ENCODE results near the gene R3HDM2. TPM values are rescaled to one million over a fixed set of nuclear protein-coding genes. Genes with fewer than 3 reads are reported as not detected.

R3HDM2 gene
- polyA plus RNA-seq, 1 experiment, result 20.0 TPM

DNA sequence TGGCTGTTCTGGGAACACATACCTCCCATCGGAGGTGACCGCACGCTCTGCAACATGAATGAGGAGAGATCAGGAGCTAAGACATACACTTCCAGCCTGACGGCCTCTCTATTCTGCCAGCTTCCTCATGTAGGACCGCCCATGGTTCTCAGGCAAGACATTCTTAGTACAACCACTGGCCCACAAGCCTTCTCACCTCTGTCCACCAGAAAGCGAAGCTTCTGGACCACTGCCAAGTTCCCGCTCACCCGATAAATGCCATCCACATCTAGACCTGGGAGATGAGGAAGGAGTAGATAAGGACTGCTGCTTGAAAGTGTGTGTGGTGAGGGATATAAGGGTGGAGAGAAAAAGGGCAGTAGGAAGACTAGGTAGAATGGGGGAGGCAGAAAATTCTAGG is 43.6 kb upstream of the R3HDM2 start:
- no peak overlapping the region for H3K4me3 ChIP-seq (ENCODE audit: low read depth, low read length)
- H3K27ac ChIP-seq (ENCODE audit: low read depth, low read length), result no peak overlapping the region
- ChIA-PET POLR2A (no interaction called here), CTCF (interaction anchor here (1.9 to 2.7 kb wide), 2 partner anchors 11 to 15 kb away, joined by 9 to 14 read pairs; partner anchors contain the start of gene GLI1)
- H3K9me3 ChIP-seq (ENCODE audit: control insufficient read depth, insufficient read depth, low read length), result no peaks in the 10 kb centered on the region; the same call in 1 of the 2 replicates
- H3K27me3 ChIP-seq (ENCODE audit: control insufficient read depth, insufficient read depth, low read length), result peaks cover 42% of the 10 kb centered on the region
- TF ChIP-seq, protein P1, sequence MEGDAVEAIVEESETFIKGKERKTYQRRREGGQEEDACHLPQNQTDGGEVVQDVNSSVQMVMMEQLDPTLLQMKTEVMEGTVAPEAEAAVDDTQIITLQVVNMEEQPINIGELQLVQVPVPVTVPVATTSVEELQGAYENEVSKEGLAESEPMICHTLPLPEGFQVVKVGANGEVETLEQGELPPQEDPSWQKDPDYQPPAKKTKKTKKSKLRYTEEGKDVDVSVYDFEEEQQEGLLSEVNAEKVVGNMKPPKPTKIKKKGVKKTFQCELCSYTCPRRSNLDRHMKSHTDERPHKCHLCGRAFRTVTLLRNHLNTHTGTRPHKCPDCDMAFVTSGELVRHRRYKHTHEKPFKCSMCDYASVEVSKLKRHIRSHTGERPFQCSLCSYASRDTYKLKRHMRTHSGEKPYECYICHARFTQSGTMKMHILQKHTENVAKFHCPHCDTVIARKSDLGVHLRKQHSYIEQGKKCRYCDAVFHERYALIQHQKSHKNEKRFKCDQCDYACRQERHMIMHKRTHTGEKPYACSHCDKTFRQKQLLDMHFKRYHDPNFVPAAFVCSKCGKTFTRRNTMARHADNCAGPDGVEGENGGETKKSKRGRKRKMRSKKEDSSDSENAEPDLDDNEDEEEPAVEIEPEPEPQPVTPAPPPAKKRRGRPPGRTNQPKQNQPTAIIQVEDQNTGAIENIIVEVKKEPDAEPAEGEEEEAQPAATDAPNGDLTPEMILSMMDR (IDR thresholded peaks at IDR 0.05; ENCODE audit: low read depth, low read length), result no peak
- no peak for DNase-seq (ENCODE audit: low read depth, low spot score)

DNA sequence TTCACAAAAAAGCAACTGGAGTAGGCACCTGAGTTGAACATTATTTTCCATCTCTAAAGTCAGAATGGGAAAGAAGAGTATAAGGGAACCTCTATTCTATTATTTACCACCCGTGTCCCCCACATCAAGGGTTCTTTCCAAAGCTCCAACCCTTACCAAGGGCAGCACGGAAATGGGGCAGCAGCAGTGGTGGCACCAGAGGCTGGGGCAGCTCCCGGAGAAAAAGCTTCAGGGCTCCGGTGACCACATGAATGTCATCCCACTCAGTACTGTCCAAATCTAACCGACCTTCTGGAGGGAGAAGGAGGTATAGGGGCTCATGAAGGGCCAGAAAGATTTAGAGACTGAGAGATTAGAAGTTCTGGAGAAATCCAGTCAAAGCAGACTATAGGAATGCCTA is 43.0 kb upstream of the R3HDM2 start:
- CTCF ChIA-PET, result interaction anchor here (1.9 to 2.7 kb wide), 2 partner anchors 11 to 15 kb away, joined by 9 to 14 read pairs; partner anchors contain the start of gene GLI1
- TF ChIP-seq, protein P1 (IDR thresholded peaks at IDR 0.05; ENCODE audit: low read depth, low read length), result no peak

DNA sequence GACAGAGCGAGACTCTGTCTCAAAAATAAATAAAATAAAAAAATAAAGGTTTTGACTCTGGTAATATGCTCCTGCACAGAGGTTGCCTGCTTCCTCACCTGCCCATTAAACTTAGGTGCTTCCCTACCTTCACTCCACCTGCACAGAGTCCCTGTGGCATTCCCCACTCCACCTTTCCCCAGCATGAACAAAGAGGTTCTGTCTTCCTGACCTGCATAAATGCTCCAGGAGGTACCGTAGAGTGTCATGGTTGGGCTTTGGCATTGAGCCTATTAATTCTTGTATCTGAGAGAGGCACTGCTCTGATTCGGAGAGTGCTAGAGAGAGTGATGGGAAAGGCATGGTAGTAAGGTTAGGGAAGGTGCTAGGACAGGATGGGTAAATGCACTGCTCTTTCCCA is 42.5 kb upstream of the R3HDM2 start:
- POLR2A ChIA-PET, result no interaction called here
- Histone ChIP-seq H3K27me3 (ENCODE audit: control insufficient read depth, insufficient read depth, low read length) (peaks cover 42% of the 10 kb centered on the region), H3K27ac (ENCODE audit: low read depth, low read length) (no peak overlapping the region), H3K4me3 (ENCODE audit: low read depth, low read length) (no peak overlapping the region), H3K9me3 (ENCODE audit: control insufficient read depth, insufficient read depth, low read length) (no peaks in the 10 kb centered on the region; the same call in 1 of the 2 replicates)
- CTCF ChIA-PET, result interaction anchor here (2.7 kb wide), 1 partner anchor 14 kb away, joined by 14 read pairs; the partner anchor contains the start of gene GLI1
- TF ChIP-seq, protein P1 (IDR thresholded peaks at IDR 0.05; ENCODE audit: low read depth, low read length), result no peak
- no peak for DNase-seq (ENCODE audit: low read depth, low spot score)

More for the DNA sequence above, 43.0 kb upstream of the R3HDM2 start:
- H3K4me3 ChIP-seq (ENCODE audit: low read depth, low read length), result no peak overlapping the region
- POLR2A ChIA-PET, result no interaction called here
- H3K27ac ChIP-seq (ENCODE audit: low read depth, low read length), result no peak overlapping the region
- H3K27me3 ChIP-seq (ENCODE audit: control insufficient read depth, insufficient read depth, low read length), result peaks cover 42% of the 10 kb centered on the region
- DNase-seq (ENCODE audit: low read depth, low spot score), result no peak
- H3K9me3 ChIP-seq (ENCODE audit: control insufficient read depth, insufficient read depth, low read length), result no peaks in the 10 kb centered on the region; the same call in 1 of the 2 replicates

DNA sequence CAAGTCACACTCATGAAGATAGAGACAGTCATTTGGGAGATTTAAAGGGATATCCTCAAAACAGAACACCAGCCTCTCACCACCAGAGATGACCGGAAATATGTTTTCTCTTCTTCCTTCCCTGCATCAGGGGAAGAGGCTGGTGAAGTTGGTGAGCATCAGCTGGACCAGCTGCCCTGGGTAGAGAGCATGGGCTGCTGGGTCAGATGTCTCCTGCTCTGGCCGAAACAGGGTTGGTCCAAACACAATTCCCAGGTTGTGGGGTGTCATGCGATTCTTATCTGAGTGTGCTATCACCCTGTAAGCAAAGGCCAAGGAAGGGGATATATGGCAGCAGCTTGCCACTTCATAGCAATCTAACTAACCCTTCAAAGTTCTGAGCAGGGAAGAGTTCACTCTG is 41.5 kb upstream of the R3HDM2 start:
- Histone ChIP-seq H3K27me3 (ENCODE audit: control insufficient read depth, insufficient read depth, low read length) (peaks cover 42% of the 10 kb centered on the region), H3K4me3 (ENCODE audit: low read depth, low read length) (no peak overlapping the region), H3K9me3 (ENCODE audit: control insufficient read depth, insufficient read depth, low read length) (no peaks in the 10 kb centered on the region; the same call in 1 of the 2 replicates), H3K27ac (ENCODE audit: low read depth, low read length) (no peak overlapping the region)
- ChIA-PET CTCF (interaction anchor here (1.6 to 1.9 kb wide), 2 partner anchors 9 to 13 kb away, joined by 5 to 7 read pairs; partner anchors contain the start of gene GLI1), POLR2A (interaction anchor here (0.6 kb wide), 1 partner anchor 208 kb away, joined by 3 read pairs; no protein-coding TSS in a partner anchor)
- TF ChIP-seq, protein P1 (IDR thresholded peaks at IDR 0.05; ENCODE audit: low read depth, low read length), result no peak
- no peak for DNase-seq (ENCODE audit: low read depth, low spot score)

DNA sequence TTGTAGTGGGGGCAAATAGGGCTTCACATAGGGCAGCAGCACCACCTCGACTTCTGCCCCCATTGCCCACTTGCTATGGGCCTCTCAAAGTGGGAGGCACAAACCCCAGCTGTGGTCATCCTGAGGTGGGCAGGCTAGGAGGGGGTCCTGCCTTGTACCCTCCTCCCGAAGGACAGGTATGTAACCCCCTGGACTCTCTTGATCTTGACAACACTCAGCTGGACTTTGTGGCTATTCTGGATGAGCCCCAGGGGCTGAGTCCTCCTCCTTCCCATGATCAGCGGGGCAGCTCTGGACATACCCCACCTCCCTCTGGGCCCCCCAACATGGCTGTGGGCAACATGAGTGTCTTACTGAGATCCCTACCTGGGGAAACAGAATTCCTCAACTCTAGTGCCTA is 40.8 kb upstream of the R3HDM2 start:
- POLR2A ChIA-PET, result no interaction called here
- CTCF ChIA-PET, result interaction anchor here (1.6 to 1.9 kb wide), 2 partner anchors 8 to 13 kb away, joined by 5 to 7 read pairs; partner anchors contain the start of gene GLI1
- Histone ChIP-seq H3K27ac (ENCODE audit: low read depth, low read length) (no peak overlapping the region), H3K4me3 (ENCODE audit: low read depth, low read length) (no peak overlapping the region), H3K9me3 (ENCODE audit: control insufficient read depth, insufficient read depth, low read length) (no peaks in the 10 kb centered on the region; the same call in 1 of the 2 replicates), H3K27me3 (ENCODE audit: control insufficient read depth, insufficient read depth, low read length) (peaks cover 39% of the 10 kb centered on the region)
- DNase-seq (ENCODE audit: low read depth, low spot score), result no peak
- TF ChIP-seq, protein P1 (IDR thresholded peaks at IDR 0.05; ENCODE audit: low read depth, low read length), result no peak
